GM23338 (cell line): ENCODE measurements around the gene PPP1R12C.
A peak's percentile ranks its signal among the peaks of the same experiment; 100 is the strongest.

Source experiments
- CREB1 ChIP-seq: fragments of 250-450 bp; sonication (Bioruptor Pico); IDR thresholded peaks from 2 replicates; pipeline ENCODE4 v1.5.0; 2020; ENCODE audit warnings: low read depth, mild to moderate bottlenecking, moderate library complexity
- CTCF ChIP-seq, 2 experiments: fragments of 200-600 bp in 1 of 2; sonication (generic) in 1 of 2; conservative IDR thresholded peaks; 2 replicates each; pipeline versions ENCODE4 v1.5.1 to v1.6.1; 2016 to 2017; ENCODE audit warnings: antibody characterized with exemption in 2 of 2, low read depth in 2 of 2, mild to moderate bottlenecking in 2 of 2, moderate library complexity in 1 of 2
- EZH2 ChIP-seq: fragments of 200-600 bp; sonication (generic); IDR thresholded peaks from one replicate; pipeline ENCODE4 v1.8.0; 2017; ENCODE audit warnings: antibody characterized with exemption, mild to moderate bottlenecking, low read depth; ENCODE audit not compliant: unreplicated experiment
- EZH2phosphoT487 ChIP-seq: fragments of 200-600 bp; sonication (generic); IDR thresholded peaks from one replicate; pipeline ENCODE4 v1.8.1; 2018; ENCODE audit warnings: antibody characterized with exemption; ENCODE audit not compliant: unreplicated experiment
- JUNB ChIP-seq: IDR thresholded peaks from one replicate; pipeline ENCODE4 v1.6.1; 2016; ENCODE audit warnings: antibody characterized with exemption; ENCODE audit not compliant: unreplicated experiment
- NANOG ChIP-seq: IDR thresholded peaks from 2 replicates; pipeline ENCODE4 v1.6.1; 2016; ENCODE audit warnings: antibody characterized with exemption, borderline replicate concordance
- POLR2AphosphoS5 ChIP-seq: IDR thresholded peaks from 2 replicates; pipeline ENCODE4 v1.6.1; 2016; ENCODE audit warnings: antibody characterized with exemption, low read depth
- ZNF331 ChIP-seq: fragments of 250-450 bp; sonication (Bioruptor Pico); IDR thresholded peaks from 2 replicates; pipeline ENCODE4 v1.5.0; 2020; ENCODE audit warnings: low read depth, mild to moderate bottlenecking, moderate library complexity
- TF ChIP-seq, protein P1 (sequence below): IDR thresholded peaks from one replicate; pipeline ENCODE4 v1.6.1; 2018; ENCODE audit warnings: antibody characterized with exemption; ENCODE audit not compliant: unreplicated experiment

- TF ChIP-seq CTCF (conservative IDR thresholded peaks at IDR 0.05; ENCODE audit: low read depth in 2 of 2) = no peak
- peak; percentile 68 for TF ChIP-seq POLR2AphosphoS5
- TF ChIP-seq ZNF331 (CRISPR knock-in tag) = peak; percentile 77
- TF ChIP-seq EZH2 = no peak
- TF ChIP-seq, protein P1, sequence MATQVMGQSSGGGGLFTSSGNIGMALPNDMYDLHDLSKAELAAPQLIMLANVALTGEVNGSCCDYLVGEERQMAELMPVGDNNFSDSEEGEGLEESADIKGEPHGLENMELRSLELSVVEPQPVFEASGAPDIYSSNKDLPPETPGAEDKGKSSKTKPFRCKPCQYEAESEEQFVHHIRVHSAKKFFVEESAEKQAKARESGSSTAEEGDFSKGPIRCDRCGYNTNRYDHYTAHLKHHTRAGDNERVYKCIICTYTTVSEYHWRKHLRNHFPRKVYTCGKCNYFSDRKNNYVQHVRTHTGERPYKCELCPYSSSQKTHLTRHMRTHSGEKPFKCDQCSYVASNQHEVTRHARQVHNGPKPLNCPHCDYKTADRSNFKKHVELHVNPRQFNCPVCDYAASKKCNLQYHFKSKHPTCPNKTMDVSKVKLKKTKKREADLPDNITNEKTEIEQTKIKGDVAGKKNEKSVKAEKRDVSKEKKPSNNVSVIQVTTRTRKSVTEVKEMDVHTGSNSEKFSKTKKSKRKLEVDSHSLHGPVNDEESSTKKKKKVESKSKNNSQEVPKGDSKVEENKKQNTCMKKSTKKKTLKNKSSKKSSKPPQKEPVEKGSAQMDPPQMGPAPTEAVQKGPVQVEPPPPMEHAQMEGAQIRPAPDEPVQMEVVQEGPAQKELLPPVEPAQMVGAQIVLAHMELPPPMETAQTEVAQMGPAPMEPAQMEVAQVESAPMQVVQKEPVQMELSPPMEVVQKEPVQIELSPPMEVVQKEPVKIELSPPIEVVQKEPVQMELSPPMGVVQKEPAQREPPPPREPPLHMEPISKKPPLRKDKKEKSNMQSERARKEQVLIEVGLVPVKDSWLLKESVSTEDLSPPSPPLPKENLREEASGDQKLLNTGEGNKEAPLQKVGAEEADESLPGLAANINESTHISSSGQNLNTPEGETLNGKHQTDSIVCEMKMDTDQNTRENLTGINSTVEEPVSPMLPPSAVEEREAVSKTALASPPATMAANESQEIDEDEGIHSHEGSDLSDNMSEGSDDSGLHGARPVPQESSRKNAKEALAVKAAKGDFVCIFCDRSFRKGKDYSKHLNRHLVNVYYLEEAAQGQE = no peak
- TF ChIP-seq JUNB = no peak
- no peak for TF ChIP-seq CREB1 (CRISPR knock-in tag)
- no peak for TF ChIP-seq EZH2phosphoT487
- no peak for TF ChIP-seq NANOG
These were observed 36.3 kb downstream of the PPP1R12C start for GRCh38 chr19:55080968-55081769.
